Upper lobe of left lung (tissue), 4 donors: ENCODE data around the gene PYROXD2.

ENCODE experiments used
- CTCF ChIP-seq, 6 experiments: fragments of 450-650 bp in 4 of 6; fragments of 200-600 bp in 2 of 6; sonication (generic) in 2 of 6; IDR thresholded peaks; one replicate each; pipeline ENCODE4 v1.5.1; 2016 to 2019; ENCODE audit warnings: antibody characterized with exemption in 6 of 6
- POLR2A ChIP-seq, 4 donors: fragments of 450-650 bp; IDR thresholded peaks; one replicate each; pipeline ENCODE4 v1.5.1; 2016 to 2017; ENCODE audit warnings: antibody characterized with exemption in 4 of 4, mild to moderate bottlenecking in 2 of 4
- POLR2AphosphoS5 ChIP-seq, 2 donors: sonication (generic); formaldehyde crosslinking; IDR thresholded peaks; one replicate each; pipeline ENCODE4 v1.5.1; 2017; ENCODE audit warnings: antibody characterized with exemption in 2 of 2

GRCh38 chr10:98337484-98337883 lies 77.5 kb downstream of the PYROXD2 start:
- TF ChIP-seq CTCF (IDR thresholded peaks at IDR 0.05) = no peak
- no peak for TF ChIP-seq POLR2A (IDR thresholded peaks at IDR 0.05)
- no peak for TF ChIP-seq POLR2AphosphoS5 (IDR thresholded peaks at IDR 0.05)
